ENCODE measurements around the gene WDR74.
"Not testable (repeated sequence)": the region's sequence is repeated elsewhere in the genome, so short reads cannot be mapped to it uniquely, and the experiment has no call there.

Gene WDR74

GRCh38 chr11:62880231-62880802, 40.9 kb upstream of the WDR74 start:
- Histone ChIP-seq H3K27ac (ENCODE audit: low read depth, low read length) (peak overlapping the region; percentile 100; the same call in 1 of the 2 replicates), H3K9me3 (ENCODE audit: insufficient read depth, low read depth, low read length) (no peaks in the 10 kb centered on the region), H3K9ac (ENCODE audit: low read depth, low read length) (peak overlapping the region; percentile 97), H3K36me3 (ENCODE audit: insufficient read depth, low read length) (peaks cover 76% of the 10 kb centered on the region), H3K4me1 (ENCODE audit: insufficient read depth, low read length) (peaks cover 26% of the 10 kb centered on the region), H3K27me3 (ENCODE audit: insufficient read depth, low read length) (no peaks in the 10 kb centered on the region), H3K4me3 (ENCODE audit: low read length) (peak overlapping the region; percentile 81)
- WGBS: 22% methylated on average over 16 of the region's 16 CpGs

GRCh38 chr11:62879235-62879978, 40.0 kb upstream of the WDR74 start:
- Histone ChIP-seq H3K4me3 (ENCODE audit: low read length) (peak overlapping the region; percentile 81), H3K27me3 (ENCODE audit: insufficient read depth, low read length) (no peaks in the 10 kb centered on the region), H3K9ac (ENCODE audit: low read depth, low read length) (no peak overlapping the region), H3K4me1 (ENCODE audit: insufficient read depth, low read length) (peaks cover 26% of the 10 kb centered on the region), H3K9me3 (ENCODE audit: insufficient read depth, low read depth, low read length) (no peaks in the 10 kb centered on the region), H3K36me3 (ENCODE audit: insufficient read depth, low read length) (peaks cover 76% of the 10 kb centered on the region), H3K27ac (ENCODE audit: low read depth, low read length) (peak overlapping the region; percentile 100; the same call in 1 of the 2 replicates)
- 72% methylated on average over 7 of the region's 7 CpGs for WGBS

GRCh38 chr11:62876712-62877111, 37.3 kb upstream of the WDR74 start:
- H3K27ac ChIP-seq (ENCODE audit: low read depth, low read length): no peak overlapping the region
- H3K4me1 ChIP-seq (ENCODE audit: insufficient read depth, low read length): peaks cover 12% of the 10 kb centered on the region
- no peaks in the 10 kb centered on the region for H3K27me3 ChIP-seq (ENCODE audit: insufficient read depth, low read length)

GRCh38 chr11:62875698-62876478, 36.5 kb upstream of the WDR74 start:
- Histone ChIP-seq H3K9ac (ENCODE audit: low read depth, low read length) (no peak overlapping the region), H3K27ac (ENCODE audit: low read depth, low read length) (no peak overlapping the region), H3K27me3 (ENCODE audit: insufficient read depth, low read length) (no peaks in the 10 kb centered on the region), H3K36me3 (ENCODE audit: insufficient read depth, low read length) (peaks cover 84% of the 10 kb centered on the region), H3K4me3 (ENCODE audit: low read length) (no peak overlapping the region), H3K4me1 (ENCODE audit: insufficient read depth, low read length) (peaks cover 12% of the 10 kb centered on the region), H3K9me3 (ENCODE audit: insufficient read depth, low read depth, low read length) (no peaks in the 10 kb centered on the region)
- WGBS: 93% methylated on average over 7 of the region's 7 CpGs

More at GRCh38 chr11:62876712-62877111, 37.3 kb upstream of the WDR74 start:
- Histone ChIP-seq H3K9me3 (ENCODE audit: insufficient read depth, low read depth, low read length) (no peaks in the 10 kb centered on the region), H3K9ac (ENCODE audit: low read depth, low read length) (no peak overlapping the region), H3K4me3 (ENCODE audit: low read length) (no peak overlapping the region), H3K36me3 (ENCODE audit: insufficient read depth, low read length) (peaks cover 76% of the 10 kb centered on the region)
- WGBS: 96% methylated on average over 6 of the region's 6 CpGs

- 98% methylated on average over 7 of the region's 7 CpGs for WGBS
- Histone ChIP-seq H3K36me3 (ENCODE audit: insufficient read depth, low read length) (peaks cover 90% of the 10 kb centered on the region), H3K9ac (ENCODE audit: low read depth, low read length) (no peak overlapping the region), H3K27ac (ENCODE audit: low read depth, low read length) (no peak overlapping the region), H3K4me1 (ENCODE audit: insufficient read depth, low read length) (peaks cover 7% of the 10 kb centered on the region), H3K27me3 (ENCODE audit: insufficient read depth, low read length) (no peaks in the 10 kb centered on the region), H3K9me3 (ENCODE audit: insufficient read depth, low read depth, low read length) (no peaks in the 10 kb centered on the region), H3K4me3 (ENCODE audit: low read length) (no peak overlapping the region)
These were observed 35.5 kb upstream of the WDR74 start for GRCh38 chr11:62874851-62875250.

GRCh38 chr11:62865635-62866034, 26.2 kb upstream of the WDR74 start:
- H3K27me3 ChIP-seq (ENCODE audit: insufficient read depth, low read length): no peaks in the 10 kb centered on the region
- H3K4me3 ChIP-seq (ENCODE audit: low read length): no peak overlapping the region
- 0 out of 2 replicates have a peak overlapping the region, but pooled peaks have one; percentile 19 for H3K9ac ChIP-seq (ENCODE audit: low read depth, low read length)
- peaks cover 12% of the 10 kb centered on the region; the same call in 1 of the 2 replicates for H3K4me1 ChIP-seq (ENCODE audit: insufficient read depth, low read length)
- H3K9me3 ChIP-seq (ENCODE audit: insufficient read depth, low read depth, low read length): no peaks in the 10 kb centered on the region
- WGBS: 96% methylated on average over 6 of the region's 6 CpGs
- peaks cover 61% of the 10 kb centered on the region for H3K36me3 ChIP-seq (ENCODE audit: insufficient read depth, low read length)
- H3K27ac ChIP-seq (ENCODE audit: low read depth, low read length): no peak overlapping the region

GRCh38 chr11:62863687-62864335, 24.4 kb upstream of the WDR74 start:
- Histone ChIP-seq H3K4me3 (ENCODE audit: low read length) (no peak overlapping the region), H3K9ac (ENCODE audit: low read depth, low read length) (no peak overlapping the region), H3K27ac (ENCODE audit: low read depth, low read length) (no peak overlapping the region), H3K4me1 (ENCODE audit: insufficient read depth, low read length) (peaks cover 16% of the 10 kb centered on the region; the same call in 1 of the 2 replicates), H3K36me3 (ENCODE audit: insufficient read depth, low read length) (peaks cover 56% of the 10 kb centered on the region), H3K9me3 (ENCODE audit: insufficient read depth, low read depth, low read length) (no peaks in the 10 kb centered on the region), H3K27me3 (ENCODE audit: insufficient read depth, low read length) (no peaks in the 10 kb centered on the region)
- 94% methylated on average over 2 of the region's 4 CpGs for WGBS

GRCh38 chr11:62861564-62862192, 22.3 kb upstream of the WDR74 start:
- H3K9ac ChIP-seq (ENCODE audit: low read depth, low read length); H3K27me3 ChIP-seq (ENCODE audit: insufficient read depth, low read length); H3K9me3 ChIP-seq (ENCODE audit: insufficient read depth, low read depth, low read length): not testable (repeated sequence)
- Histone ChIP-seq H3K36me3 (ENCODE audit: insufficient read depth, low read length) (peaks cover 46% of the 10 kb centered on the region), H3K4me1 (ENCODE audit: insufficient read depth, low read length) (peaks cover 22% of the 10 kb centered on the region; the same call in 1 of the 2 replicates), H3K4me3 (ENCODE audit: low read length) (0 out of 2 replicates have a peak overlapping the region, but pooled peaks have one; percentile 13), H3K27ac (ENCODE audit: low read depth, low read length) (peak overlapping the region; percentile 59; the same call in 1 of the 2 replicates)
- WGBS: 86% methylated on average over 16 of the region's 16 CpGs

GRCh38 chr11:62860835-62861563, 21.6 kb upstream of the WDR74 start:
- H3K36me3 ChIP-seq (ENCODE audit: insufficient read depth, low read length): peaks cover 42% of the 10 kb centered on the region
- H3K4me1 ChIP-seq (ENCODE audit: insufficient read depth, low read length): peaks cover 22% of the 10 kb centered on the region; the same call in 1 of the 2 replicates
- no peak overlapping the region for H3K9ac ChIP-seq (ENCODE audit: low read depth, low read length)
- H3K27me3 ChIP-seq (ENCODE audit: insufficient read depth, low read length): no peaks in the 10 kb centered on the region
- WGBS: 86% methylated on average over 5 of the region's 5 CpGs
- H3K4me3 ChIP-seq (ENCODE audit: low read length): no peak overlapping the region
- peak overlapping the region; percentile 59; the same call in 1 of the 2 replicates for H3K27ac ChIP-seq (ENCODE audit: low read depth, low read length)
- no peaks in the 10 kb centered on the region for H3K9me3 ChIP-seq (ENCODE audit: insufficient read depth, low read depth, low read length)

- Histone ChIP-seq H3K9ac (ENCODE audit: low read depth, low read length) (peak overlapping the region; percentile 42), H3K4me1 (ENCODE audit: insufficient read depth, low read length) (peaks cover 22% of the 10 kb centered on the region; the same call in 1 of the 2 replicates), H3K36me3 (ENCODE audit: insufficient read depth, low read length) (peaks cover 40% of the 10 kb centered on the region), H3K27ac (ENCODE audit: low read depth, low read length) (peak overlapping the region; percentile 48; the same call in 1 of the 2 replicates)
- not testable (repeated sequence) for H3K27me3 ChIP-seq (ENCODE audit: insufficient read depth, low read length); H3K4me3 ChIP-seq (ENCODE audit: low read length); H3K9me3 ChIP-seq (ENCODE audit: insufficient read depth, low read depth, low read length)
- 83% methylated on average over 8 of the region's 8 CpGs for WGBS
These were observed 19.9 kb upstream of the WDR74 start for GRCh38 chr11:62859281-62859703.
